Ovary (tissue), 3 donors: Measurements from ENCODE around the gene ARHGAP9.

Experiments
- POLR2A ChIP-seq: fragments of 450-650 bp; IDR thresholded peaks from one replicate; pipeline ENCODE4 v1.6.1; 2017; ENCODE audit warnings: antibody characterized with exemption, mild to moderate bottlenecking, moderate library complexity
- TF ChIP-seq, protein P1 (sequence below), 3 donors: fragments of 450-650 bp in 2 of 3; fragments of 200-600 bp in 1 of 3; IDR thresholded peaks; one replicate each; pipeline versions ENCODE4 v1.5.1 to v1.8.0; 2016 to 2022; ENCODE audit warnings: antibody characterized with exemption in 3 of 3, mild to moderate bottlenecking in 1 of 3
- donor health status: DM: no; HTN: no; CAD: no.

DNA sequence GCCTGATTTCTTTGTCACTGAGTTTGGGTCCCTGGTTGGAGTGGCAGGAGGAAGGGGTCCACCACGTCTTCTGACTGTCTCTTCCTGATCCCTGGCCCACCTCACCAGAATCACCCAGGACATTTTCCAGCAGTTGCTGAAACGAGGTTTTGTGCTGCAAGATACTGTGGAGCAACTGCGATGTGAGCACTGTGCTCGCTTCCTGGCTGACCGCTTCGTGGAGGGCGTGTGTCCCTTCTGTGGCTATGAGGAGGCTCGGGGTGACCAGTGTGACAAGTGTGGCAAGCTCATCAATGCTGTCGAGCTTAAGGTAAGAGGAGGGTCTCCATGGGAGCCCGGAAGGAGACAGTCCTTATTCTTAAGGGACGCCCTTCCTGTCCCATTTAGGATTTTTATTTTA, 20.5 kb upstream of the ARHGAP9 start:
- TF ChIP-seq, protein P1, sequence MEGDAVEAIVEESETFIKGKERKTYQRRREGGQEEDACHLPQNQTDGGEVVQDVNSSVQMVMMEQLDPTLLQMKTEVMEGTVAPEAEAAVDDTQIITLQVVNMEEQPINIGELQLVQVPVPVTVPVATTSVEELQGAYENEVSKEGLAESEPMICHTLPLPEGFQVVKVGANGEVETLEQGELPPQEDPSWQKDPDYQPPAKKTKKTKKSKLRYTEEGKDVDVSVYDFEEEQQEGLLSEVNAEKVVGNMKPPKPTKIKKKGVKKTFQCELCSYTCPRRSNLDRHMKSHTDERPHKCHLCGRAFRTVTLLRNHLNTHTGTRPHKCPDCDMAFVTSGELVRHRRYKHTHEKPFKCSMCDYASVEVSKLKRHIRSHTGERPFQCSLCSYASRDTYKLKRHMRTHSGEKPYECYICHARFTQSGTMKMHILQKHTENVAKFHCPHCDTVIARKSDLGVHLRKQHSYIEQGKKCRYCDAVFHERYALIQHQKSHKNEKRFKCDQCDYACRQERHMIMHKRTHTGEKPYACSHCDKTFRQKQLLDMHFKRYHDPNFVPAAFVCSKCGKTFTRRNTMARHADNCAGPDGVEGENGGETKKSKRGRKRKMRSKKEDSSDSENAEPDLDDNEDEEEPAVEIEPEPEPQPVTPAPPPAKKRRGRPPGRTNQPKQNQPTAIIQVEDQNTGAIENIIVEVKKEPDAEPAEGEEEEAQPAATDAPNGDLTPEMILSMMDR (IDR thresholded peaks at IDR 0.05), result no peak
- no peak for TF ChIP-seq POLR2A
